Eye (tissue), 1 donor: ENCODE data around the gene GM2A.
"Not testable (repeated sequence)": the region's sequence is repeated elsewhere in the genome, so short reads cannot be mapped to it uniquely, and the experiment has no call there.

Experiments
- DNase-seq: peaks from one replicate; pipeline ENCODE4 v3.0.0-alpha.2; 2015

The GM2A gene

GRCh38 chr5:151228986-151229385 lies 24.0 kb upstream of the GM2A start:
- no peak for DNase-seq

DNA sequence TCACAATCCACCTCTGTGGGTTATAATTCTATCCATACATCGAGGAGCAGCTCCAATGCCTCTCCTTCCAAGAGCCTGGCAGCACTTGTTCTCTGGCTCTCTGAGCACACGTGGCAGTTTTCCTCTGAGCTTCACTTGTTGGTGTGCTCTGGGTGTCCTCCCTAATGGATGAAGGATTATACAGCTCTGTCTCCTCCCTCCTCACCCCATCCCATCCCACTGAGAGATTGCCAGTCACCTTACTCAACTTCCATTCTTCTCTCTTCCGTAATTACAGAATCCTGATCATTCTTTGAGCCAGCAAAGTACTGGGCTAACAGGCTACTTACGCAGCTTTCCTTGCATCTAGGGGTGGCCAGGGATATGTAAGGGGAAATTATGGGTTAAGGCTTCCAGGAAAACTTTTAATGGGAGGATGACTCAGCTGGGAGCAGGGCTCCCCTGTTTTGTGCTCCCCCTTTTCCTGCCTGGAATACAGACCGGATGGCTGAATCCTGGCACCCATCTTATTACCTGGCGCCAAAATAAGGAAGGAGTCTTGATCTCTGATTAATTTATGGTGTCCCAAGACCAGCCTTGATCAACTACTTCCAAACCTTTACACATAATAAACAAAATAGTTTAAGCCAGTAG lies 22.8 kb upstream of the GM2A start:
- no peak for DNase-seq

GRCh38 chr5:151231359-151231758 lies 21.6 kb upstream of the GM2A start:
- no peak for DNase-seq

DNA sequence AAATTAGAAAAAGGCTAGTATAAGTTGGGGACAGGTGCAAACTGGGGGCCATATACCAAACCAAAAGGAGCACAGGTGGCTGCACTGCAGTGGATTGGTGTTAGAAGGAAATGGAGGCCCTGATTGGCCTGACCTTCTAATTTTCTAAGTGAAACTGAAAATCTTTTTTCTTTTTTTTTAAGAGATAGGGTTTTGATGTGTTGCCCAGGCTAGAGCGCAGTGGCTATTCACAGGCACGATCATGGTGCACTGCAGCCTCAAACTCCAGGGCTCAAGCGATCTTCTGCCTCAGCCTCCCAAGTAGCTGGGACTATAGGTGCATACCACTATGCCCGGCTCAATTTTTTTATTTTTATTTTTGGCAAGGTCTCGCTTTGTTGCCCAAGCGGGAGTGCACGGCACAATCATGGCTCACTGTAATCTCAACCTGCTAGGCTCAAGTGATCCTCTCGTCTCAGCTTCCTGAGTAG lies 19.3 kb upstream of the GM2A start:
- no peak for DNase-seq

GRCh38 chr5:151234476-151235238 lies 18.3 kb upstream of the GM2A start:
- DNase-seq: no peak

- DNase-seq: not testable (repeated sequence)
Observed at GRCh38 chr5:151235239-151235571, 17.8 kb upstream of the GM2A start.

GRCh38 chr5:151236888-151237287 lies 16.1 kb upstream of the GM2A start:
- DNase-seq: no peak

- no peak for DNase-seq
Observed at GRCh38 chr5:151237685-151238084, 15.3 kb upstream of the GM2A start.

GRCh38 chr5:151238303-151238741 lies 14.7 kb upstream of the GM2A start:
- no peak for DNase-seq

DNA sequence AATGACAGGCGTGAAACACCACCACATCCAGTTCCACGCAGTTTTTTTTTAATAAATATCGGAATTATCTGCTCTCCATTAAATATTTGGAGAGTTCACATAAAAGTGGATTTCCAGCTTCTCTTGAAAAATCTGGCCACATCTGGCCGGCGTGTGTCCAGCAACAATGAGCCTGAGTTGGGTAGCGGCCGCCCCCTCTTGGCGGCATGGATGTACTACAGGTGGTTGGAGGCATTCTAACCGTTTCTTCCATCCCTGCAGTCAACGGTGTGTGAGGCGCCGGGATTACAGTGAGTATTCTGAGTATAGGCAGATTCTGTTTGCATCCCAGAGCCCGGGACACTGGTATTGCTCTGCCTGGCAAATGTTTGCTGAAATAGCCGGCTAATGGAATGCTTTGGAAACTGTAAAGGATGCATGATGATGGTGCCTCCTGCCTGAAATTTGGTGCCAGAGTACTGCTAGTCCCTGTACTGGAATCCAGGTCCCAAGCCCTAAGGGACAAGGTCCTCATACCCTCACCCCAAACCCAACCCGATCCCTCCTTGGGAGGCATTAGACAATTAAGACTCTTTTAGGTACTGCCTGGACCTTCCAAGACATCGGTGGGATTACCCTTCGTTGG lies 13.6 kb upstream of the GM2A start:
- DNase-seq: peak; percentile 75

DNA sequence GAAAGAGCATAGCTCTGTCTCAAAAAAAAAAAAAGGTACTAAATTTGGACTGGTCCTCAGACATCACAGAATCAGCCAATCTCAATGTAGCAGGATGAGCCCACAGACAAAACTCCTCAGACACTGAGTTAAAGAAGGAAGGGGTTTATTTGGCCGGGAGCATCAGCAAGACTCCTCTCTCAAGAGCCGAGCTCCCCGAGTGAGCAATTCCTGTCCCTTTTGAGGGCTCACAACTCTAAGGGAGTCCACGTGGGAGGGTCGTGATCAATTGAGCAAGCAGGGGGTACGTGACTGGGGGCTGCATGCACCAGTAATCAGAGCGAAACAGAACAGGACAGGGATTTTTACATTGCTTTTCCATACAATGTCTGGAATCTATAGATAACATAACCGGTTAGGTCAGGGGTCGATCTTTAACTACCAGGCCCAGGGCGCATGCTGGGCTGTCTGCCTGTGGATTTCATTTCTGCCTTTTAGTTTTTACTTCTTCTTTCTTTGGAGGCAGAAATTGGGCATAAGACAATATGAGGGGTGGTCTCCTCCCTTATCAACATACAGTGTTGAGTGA lies 12.6 kb upstream of the GM2A start:
- DNase-seq: not testable (repeated sequence)

DNA sequence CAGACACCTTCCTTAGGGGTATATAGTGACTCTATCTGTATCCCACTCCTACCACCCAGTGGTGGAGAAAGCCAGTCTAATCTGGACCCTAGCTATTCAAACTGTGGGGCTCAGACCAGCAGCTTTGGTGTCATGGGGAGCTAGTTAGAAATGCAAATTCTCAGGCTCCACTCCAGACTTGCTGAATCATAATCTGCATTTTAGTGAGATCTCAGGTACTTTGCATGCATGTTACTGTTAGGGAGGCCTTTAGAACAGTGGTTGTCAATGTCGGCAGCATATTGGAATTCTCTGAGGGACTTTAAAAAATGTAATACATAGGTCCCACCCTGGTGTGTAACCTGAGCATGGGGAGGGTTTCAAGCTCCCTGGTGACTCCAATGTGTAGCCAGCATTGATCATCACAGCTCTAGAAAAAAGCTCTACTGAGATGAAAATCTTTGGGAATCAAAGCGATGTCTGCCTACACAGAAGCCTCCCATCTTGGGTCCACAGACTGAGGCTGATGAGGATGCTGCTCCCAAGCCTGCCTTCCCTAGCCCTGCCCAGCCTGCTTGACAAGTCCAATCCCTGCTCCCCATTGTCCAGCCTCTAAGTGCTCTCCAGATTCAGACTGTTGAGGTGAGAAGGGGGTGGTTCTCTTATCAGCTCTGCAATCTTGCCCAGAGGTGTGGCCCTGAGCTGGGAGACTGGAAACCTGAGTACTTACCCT lies 11.9 kb upstream of the GM2A start:
- DNase-seq: no peak

GRCh38 chr5:151243127-151243526 lies 9.9 kb upstream of the GM2A start:
- DNase-seq: no peak

DNA sequence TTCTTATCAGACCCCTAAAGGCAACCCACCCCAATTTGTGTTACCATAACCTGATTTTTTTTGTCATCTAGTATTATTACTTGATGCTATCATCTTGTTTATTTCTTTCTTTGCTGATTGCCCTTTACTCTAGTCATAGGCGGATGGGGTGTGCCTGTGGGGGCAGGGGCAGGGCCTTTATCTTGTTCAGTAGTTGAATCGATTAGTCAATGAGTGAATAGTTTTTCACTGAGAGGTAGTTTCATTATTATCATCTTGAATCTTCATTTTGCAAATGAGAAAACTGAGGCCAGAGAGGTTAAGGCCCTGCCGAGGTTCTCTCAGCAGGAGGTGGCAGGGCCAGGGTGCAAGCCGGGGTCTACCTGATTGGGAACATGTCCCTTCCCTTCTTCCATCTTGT lies 9.4 kb upstream of the GM2A start:
- no peak for DNase-seq

- no peak for DNase-seq
Observed at GRCh38 chr5:151244206-151244605, 8.8 kb upstream of the GM2A start.

GRCh38 chr5:151245680-151246219 lies 7.2 kb upstream of the GM2A start:
- DNase-seq: no peak

DNA sequence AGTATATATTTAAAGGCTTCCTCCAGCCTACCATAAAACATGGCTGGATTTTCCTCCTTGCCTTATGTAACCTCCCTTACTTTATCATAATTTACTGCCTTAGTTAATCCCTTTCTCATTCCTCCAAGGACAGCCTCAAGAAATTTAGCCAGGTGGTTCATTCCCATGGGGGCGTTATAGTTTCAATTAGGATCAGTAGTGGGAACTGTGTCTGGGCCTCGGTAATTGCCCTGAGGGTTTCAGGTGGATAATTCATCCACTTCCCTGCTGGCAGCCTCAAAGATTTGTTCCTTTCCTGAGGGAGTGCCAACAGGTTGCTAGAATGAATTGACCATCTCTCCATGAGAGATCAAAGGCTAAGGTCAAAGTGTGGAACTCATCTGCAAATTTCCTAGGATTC lies 4.3 kb upstream of the GM2A start:
- no peak for DNase-seq

DNA sequence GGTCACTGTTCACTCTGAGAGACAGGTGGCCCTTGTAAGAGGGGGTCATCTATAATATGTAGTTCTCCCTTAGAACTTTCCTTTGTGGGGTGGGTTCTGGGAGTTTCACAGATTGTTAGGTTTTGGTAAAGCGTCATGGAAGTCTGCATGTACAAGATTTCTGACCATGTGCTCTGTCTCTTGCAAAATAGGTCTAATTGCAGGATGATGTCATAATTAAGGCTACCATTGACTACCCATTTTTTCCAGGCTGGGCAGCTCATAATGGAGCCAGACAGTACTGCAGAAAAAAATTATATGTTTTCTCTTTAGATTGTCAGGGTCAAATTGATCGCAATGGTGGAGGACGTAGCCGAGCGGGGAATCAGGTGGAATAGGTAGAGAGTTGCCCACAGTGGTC lies 3.7 kb upstream of the GM2A start:
- DNase-seq: no peak

- DNase-seq: no peak
Observed at GRCh38 chr5:151250346-151251000, 2.5 kb upstream of the GM2A start.

- no peak for DNase-seq
Observed at GRCh38 chr5:151251001-151251551, 1.9 kb upstream of the GM2A start.

DNA sequence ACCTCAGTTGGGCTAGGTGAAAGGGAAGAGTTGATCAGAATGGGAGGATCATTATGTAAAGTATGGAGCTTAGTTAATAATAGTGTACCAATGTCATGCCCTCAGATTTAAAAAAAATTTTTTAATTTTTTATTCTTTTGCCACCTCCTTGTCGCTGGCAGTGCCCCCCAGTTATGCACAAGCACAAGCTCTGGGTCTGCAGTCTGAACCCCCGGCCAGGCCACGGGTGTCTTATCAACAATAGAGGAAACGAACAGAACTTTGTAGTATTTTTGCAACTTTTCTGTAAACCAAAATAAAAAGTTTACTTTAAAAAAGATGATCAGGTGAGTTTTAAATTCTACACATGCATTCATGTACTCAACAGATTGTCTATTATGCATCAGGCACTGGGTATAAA lies 1.4 kb upstream of the GM2A start:
- DNase-seq: no peak

DNA sequence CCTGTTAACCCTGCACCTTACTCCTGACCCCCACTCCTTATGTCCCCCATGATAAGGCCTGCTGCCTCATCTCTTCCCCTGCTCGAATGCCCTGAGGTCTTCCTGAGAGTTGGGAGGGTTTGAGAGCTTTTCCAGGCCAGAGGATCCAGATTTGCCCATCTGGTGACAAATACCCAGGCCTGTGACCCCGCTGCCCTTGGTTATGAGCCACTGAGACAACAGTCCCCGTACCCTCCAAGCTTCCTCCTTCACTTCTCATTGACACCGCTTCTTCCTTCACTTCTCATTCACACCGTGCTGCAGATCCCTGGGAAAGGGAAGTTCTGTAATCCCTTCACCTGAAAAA lies 593 bp downstream of the GM2A start:
- no peak for DNase-seq
